CD4-positive, alpha-beta T cell treated with Interleukin-2 at 100 ng/mL for 4 hours (primary cell): ENCODE measurements around the gene SMARCD1.
A peak's percentile ranks its signal among the peaks of the same experiment; 100 is the strongest.
"Not testable (repeated sequence)": the region's sequence is repeated elsewhere in the genome, so short reads cannot be mapped to it uniquely, and the experiment has no call there.

Source experiments
- DNase-seq: peaks from one replicate; pipeline ENCODE4 v3.0.0-alpha.2; 2020; ENCODE audit warnings: low spot score

Gene SMARCD1

DNA sequence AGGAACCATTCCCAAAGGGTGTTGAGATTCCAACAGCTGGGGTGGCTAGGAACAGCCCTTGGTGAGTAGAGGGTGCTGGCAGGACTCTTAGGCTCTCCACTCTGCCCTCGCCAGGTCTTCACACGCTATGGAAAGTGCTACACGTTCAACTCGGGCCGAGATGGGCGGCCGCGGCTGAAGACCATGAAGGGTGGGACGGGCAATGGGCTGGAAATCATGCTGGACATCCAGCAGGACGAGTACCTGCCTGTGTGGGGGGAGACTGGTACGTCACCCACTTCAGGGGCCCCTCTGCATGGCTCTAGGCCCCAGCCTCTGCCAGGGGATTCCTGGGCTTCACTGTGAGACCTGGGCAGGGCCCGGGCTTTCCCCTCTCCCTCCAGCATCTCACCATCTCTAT is 8.0 kb upstream of the SMARCD1 start:
- no peak for DNase-seq

DNA sequence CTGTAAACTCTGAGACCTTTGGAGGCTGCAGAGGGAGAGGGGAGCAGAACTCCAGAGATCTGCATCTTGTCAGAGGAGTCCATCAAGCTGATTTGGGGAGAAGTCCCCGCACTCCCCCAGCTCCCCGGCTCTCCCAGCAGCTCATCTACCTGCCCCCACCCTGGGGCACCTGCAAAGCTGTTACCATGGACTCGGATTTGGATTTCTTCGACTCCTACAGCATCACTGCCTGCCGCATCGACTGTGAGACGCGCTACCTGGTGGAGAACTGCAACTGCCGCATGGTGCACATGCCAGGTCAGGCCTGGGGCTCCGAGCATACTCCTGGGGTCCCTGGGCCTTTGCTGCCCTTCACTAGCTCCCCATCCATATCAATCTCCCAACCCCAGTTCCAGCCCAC is 6.9 kb upstream of the SMARCD1 start:
- DNase-seq = no peak

DNA sequence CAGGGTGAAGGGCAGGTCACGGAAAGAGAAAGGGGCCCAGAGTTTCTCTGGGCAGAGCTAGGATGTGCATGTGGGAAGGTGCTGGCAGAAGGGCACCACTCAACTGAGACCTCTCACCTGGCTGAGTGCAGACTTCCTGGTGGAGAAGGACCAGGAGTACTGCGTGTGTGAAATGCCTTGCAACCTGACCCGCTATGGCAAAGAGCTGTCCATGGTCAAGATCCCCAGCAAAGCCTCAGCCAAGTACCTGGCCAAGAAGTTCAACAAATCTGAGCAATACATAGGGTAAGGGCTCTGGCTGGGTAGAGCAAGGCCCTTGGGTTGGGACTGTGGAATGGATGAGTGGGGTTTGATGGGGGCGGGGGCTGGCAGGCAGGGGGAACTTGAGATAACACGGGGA is 5.4 kb upstream of the SMARCD1 start:
- DNase-seq = no peak

DNA sequence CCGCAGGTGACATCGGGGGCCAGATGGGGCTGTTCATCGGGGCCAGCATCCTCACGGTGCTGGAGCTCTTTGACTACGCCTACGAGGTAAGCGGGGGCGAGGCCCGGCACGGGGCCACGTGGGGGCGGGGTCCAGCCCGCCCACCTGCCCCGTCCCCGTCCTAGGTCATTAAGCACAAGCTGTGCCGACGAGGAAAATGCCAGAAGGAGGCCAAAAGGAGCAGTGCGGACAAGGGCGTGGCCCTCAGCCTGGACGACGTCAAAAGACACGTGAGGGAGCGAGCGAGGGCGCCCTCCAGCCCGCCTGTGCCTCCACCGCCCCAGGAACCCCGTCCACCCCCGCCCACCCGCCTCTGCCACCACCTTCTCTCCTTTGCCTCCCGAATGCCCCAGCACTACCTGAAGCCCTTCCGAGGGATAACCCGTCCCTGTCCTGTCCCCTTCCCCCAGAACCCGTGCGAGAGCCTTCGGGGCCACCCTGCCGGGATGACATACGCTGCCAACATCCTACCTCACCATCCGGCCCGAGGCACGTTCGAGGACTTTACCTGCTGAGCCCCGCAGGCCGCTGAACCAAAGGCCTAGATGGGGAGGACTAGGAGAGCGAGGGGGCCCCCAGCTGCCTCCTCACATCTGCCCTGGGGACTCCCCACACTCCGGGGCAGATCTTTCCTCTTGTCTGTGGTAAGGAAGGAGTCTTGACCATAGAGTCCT is 3.9 kb upstream of the SMARCD1 start:
- no peak for DNase-seq

DNA sequence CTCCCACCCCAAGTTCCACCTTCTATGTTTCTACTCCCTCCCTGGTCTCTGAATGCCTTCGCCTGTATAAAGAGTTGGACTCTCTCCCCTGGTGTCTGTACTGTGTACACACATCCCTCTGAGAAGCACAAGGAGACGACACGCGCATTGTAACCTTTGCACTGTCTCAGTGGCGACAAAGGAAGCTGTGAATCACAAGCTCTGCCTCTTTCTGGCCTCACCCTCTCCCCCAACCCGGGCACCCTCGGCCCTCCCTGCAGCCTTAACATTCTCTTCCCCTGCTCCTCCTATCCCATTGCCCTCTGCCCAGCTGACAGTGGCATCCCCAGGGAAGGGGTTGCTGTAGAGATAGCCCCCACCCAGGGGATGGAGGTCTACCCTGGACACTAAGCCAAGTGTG is 2.5 kb upstream of the SMARCD1 start:
- DNase-seq = no peak

DNA sequence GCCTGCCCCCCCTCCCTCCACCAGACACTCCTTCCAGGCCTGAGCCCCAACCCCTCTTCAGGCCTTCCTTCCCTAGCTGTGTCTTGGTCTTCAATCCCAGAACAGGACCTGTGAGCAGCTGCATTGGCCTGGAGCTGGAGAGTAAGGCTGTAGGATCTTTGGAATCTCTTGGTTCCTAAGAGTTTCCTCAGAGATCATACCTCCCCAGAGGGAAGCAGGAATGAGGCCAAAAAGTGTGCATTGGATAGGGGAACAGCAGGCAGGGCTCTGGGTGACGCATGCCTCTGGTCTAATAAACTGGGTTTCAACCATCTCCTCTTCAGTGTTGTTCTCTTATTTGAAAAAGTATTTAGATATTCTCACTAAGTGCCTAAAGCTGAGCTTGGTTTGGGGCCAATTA is 1.8 kb upstream of the SMARCD1 start:
- DNase-seq = no peak

DNA sequence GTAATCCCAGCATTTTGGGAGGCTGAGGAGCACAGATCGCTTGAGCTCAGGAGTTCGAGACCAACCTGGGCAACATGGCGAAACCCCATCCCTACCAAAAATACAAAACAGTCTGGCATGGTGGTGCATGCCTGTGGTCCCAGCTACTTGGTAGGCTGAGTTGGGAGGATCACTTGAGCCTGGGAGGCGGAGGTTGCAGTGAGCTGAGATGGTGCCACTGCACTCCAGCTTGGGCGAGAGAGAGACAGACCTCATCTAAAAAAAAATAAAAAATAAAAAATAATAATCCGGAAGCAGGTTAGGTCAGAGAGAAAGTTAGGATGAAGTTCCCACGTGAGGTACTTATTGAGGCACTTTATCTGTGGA is 750 bp upstream of the SMARCD1 start:
- DNase-seq = not testable (repeated sequence)

DNA sequence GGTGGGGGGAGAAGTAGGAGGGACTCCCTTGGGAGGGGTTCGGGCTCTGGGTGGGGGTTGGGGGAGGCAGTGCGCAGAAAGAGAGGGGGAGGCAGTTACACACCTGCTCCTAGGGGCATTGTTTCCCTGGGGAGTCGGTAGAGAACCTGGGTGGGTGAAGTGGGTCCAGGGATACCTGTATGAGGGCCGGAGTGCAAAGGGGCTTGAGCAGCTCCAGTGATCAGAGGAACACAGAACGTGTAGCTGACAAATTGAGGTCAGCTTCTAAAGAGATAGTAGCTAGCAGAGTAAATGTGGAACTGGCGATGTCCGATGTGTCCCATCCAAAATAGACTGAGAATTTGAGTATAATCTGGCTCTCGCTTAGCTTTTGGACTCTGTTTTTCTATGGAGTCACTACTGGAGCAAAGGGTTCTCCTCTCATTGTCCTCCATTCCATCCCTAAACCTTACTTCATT is 502 bp downstream of the SMARCD1 start:
- no peak for DNase-seq

DNA sequence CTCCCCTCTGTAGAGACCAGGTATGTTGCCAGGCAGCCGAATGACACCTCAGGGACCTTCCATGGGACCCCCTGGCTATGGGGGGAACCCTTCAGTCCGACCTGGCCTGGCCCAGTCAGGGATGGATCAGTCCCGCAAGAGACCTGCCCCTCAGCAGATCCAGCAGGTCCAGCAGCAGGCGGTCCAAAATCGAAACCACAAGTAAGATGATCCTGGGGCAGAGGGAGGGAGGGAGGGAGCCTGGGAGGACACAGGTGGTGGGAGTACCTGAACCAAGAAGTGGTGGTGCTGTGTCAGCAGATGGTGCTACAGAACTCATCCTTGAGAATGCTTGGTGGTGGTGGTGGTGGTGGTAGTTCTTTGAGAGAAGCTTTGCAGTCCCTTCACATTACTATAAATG is 1.0 kb downstream of the SMARCD1 start:
- DNase-seq = no peak

DNA sequence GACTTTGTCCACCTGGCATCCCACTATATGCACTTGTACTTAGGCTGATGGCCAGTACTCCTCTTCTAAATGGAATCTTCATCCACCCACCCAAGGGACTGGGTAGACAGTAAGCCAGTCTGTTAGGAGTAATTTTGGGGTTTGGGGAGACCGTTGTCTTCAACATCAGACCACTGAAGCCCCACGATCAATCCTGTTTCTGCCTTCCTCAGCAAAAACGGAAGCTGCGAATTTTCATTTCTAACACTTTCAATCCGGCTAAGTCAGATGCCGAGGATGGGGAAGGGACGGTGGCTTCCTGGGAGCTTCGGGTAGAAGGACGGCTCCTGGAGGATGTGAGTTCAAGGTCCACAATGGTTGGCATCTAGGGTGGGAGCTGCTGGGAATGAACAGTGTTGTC is 2.0 kb downstream of the SMARCD1 start:
- DNase-seq = no peak

DNA sequence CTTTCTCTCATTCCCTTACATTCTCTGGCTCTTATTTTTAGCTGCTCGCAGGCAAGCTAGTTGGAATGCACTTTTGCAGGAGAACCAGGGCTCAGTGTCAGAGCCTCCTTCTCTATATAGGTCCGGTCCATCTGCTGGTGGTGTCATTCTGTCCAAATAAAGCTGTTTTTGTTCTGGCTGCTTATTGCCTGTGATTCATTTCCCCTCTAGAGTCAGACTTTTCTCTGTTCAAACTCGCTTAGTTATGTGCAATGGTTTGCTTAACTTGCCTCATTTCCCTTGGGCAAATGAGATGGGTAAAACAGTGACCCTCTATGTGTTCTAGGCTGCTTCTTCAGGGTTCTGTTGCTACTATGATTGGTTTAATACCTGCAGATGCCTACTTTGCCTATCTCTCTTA is 2.9 kb downstream of the SMARCD1 start:
- no peak for DNase-seq

DNA sequence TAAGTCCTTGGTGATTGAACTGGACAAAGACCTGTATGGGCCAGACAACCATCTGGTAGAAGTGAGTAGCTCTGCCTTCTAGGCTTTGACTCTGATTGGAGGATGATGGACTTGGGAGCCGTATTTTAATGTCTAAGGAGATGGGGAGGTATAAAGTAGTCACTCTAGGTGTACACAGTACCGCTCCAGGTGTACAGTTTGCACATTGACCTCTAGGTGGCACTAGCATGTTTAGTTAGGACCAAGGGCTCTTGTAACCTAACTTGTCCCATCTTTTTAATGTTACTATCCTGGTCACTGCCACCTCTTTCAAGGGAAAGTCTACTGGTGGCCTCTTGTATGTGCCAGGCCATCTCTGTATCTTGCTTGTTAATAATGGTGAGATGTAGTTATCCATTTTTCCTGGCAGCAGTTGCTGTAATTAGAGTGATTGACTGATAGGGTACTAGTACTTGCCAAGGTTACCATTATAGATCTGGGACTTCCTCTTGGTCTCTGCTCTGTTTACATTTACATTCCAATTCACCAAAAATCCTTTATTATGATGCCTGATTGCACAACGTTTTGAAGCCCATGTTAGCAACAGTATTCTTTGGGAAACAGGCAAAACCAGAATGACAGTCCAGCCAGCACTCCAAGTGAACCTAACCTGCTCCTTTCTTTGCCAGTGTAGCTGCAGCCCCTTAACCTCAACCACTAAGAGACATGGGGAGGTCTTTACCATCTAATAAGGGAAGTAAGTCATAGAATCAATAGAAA is 3.6 kb downstream of the SMARCD1 start:
- peak; percentile 75 for DNase-seq

DNA sequence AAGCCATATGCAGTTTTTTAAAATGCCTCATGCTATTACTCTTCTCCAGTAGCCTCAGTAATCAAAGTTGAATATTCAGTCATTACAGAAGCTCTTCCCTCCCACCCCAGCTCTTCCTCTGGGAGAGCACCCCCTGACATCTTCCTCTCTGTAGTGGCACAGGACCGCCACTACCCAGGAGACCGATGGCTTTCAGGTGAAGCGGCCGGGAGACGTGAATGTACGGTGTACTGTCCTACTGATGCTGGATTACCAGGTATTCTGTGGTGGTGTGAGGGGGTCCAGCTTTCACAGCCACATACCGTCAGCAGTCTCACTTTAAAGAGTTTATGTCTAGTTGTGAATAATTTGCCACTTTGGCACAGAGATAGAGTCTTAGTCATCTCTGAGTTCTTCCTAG is 4.6 kb downstream of the SMARCD1 start:
- DNase-seq = no peak

DNA sequence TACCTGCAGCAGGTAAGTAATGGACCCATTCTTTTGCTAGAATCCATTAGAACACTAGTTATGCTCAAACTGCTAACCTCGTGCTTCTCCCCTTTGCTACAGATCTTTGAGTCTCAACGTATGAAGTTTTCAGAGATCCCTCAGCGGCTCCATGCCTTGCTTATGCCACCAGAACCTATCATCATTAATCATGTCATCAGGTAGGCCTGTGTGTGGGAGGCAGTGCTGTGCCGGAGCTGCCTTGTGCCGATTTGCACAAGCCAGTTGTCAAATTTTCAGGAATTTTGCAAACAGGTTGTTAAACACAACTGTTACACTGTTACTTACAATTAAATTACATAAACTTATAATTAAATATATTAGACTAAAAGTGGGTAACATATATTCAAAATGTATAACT is 5.2 kb downstream of the SMARCD1 start:
- no peak for DNase-seq

DNA sequence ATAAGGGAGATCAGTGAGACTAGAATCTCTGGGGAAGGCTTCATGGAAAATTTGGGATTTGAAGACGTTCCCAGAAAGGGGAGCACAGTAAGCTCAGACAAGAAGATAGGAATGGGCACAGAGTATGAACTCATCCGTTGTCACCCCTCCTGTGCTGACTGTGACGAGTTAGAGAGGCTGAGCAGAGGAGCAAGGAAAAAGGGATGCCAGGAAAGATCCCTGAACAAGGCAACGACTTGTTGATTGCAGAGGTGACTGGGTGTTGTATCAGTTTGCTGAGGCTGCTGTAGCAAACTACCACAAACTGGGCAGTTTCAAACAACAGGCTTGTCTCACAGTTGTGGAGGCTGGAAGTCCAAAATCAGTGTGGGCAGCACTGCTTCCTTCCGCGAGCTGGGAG is 12.8 kb downstream of the SMARCD1 start:
- no peak for DNase-seq

DNA sequence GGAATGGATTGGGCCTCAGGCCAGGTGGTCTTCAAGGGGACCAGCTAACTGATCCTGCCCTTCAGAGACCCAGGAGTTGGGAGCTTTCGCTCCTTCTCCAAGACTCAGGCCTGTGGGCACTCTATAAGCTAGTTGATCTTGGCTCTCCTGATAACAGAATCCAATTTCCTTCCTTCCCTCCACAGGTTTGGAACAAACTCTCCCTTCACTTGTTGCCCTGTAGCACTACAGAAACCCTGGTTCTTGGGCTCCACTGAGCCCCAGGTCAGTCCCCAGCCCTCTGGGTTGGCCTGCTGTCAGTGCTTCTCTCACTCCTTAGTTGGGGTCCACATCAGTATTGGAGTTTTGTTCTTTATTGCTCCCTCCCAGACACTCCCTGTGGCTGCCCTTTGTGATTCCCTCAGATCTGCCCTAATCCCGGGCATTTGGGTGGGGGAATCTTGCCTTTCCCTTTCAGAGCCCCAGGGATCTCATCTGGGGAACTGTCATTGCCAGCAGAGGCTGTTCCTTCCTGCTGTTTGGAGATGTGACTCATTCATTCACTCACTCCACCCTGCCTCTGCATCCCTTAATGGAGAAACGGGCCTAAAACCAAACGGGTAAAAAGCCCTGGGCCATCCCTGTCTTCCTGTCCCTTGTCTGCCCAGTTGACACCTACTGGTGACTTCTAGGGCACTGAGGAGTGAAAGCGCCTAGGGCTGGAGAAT is 14.3 kb downstream of the SMARCD1 start:
- DNase-seq = no peak

DNA sequence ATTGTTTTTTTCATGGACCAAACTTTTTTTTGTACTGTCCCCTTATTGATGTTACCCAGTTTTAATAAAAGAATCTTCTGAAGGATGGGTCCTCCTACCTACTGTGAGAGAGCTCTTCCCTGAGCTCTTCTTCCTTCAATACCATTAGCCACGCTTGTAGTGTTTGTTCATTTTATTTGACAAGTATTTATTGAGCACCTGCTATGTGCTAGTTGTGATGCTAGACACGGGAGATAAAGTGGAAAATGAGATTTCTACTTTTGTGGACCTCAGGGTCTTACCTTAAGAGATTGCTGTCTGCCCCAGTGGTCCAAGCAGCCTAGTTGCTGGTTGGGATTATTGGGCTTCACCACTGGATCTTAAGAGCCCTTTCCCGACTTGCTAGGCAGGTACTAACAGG is 15.4 kb downstream of the SMARCD1 start:
- DNase-seq = no peak

DNA sequence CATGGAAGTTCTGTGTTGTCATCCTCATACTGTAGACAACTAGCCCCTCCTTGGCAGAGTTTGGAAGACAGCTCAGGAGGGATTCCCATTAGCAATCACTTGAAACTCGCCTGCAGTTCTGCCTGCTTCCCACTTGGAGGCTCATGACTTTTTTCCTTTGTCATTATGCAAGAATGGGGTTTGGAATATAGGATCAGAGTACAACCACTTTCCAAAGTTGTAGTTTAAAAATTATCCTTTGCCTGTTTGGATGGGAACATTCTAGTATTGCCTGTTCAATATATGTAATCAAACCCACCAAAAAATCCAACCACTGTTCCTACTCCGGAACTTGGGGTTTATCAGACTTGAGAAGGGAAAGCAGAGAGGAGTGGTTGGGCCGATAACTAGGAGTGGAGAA is 16.5 kb downstream of the SMARCD1 start:
- no peak for DNase-seq

DNA sequence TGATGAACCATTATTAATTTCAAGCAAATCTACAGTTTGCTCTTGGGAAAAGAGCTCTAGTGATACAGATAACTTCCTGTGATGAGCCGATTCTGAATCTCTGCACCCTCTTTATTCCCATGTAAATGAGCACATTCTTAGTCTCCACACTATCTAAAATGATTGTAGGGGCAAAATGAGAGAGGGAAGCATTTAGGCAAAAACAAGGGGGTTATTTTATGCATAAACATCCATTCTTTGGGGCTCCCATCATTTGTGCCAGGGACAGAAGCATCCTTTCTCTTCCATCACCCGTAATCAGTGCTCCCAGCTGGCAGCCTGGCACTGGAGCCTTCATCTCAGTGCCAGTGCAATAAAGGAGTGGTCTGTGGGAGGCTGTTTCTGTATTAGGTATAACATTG is 17.0 kb downstream of the SMARCD1 start:
- no peak for DNase-seq

DNA sequence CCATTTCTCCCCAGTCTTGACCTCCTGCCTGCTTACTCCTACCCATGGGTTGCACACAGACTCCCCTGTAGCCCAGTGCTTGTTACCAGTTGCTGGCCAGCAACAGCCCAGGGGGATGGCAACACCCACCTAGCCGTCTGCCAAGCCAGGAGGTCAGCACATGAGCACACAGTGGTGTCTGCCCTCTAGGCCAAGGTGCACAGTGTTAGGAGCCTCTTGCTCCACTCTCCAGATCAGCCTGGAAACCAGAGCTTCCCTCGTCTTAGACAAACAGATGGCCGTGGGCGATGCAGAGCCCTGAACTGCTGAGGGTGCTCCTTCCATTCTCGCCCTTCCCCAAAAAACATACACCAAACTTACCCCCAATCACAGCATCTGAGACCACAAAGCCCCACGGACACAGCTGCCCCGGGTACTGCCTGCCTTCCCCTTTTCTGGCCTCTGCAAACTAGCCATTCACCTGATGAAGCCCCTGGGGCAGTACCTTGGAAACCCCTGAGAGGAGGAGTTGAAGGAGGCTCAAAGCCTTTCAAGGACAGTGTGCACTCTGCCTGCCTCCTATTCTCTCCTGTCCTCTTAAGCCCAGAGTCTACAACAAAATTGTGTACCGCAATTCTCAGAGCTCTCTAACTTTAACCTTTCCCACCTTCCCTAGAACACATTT is 17.6 kb downstream of the SMARCD1 start:
- no peak for DNase-seq

DNA sequence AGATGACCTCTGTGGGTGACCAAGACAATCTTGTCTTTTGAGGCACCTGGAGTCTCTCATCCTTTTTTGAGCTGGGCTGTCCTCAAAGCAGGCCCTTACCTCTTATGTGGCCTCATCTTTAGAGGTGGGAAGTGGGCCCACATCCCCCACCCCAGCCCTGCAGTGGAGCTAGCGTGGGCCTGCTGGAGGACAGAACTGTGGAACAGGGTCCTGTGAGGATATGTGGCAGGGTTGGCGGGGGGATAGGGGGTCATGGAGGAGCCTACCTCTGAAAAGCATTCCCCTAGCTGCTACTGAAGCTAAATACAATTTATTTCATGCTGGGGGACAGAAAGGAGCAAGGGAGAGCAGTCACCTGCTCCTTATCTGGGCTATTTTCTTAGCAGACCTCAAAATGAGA is 18.2 kb downstream of the SMARCD1 start:
- DNase-seq = no peak

DNA sequence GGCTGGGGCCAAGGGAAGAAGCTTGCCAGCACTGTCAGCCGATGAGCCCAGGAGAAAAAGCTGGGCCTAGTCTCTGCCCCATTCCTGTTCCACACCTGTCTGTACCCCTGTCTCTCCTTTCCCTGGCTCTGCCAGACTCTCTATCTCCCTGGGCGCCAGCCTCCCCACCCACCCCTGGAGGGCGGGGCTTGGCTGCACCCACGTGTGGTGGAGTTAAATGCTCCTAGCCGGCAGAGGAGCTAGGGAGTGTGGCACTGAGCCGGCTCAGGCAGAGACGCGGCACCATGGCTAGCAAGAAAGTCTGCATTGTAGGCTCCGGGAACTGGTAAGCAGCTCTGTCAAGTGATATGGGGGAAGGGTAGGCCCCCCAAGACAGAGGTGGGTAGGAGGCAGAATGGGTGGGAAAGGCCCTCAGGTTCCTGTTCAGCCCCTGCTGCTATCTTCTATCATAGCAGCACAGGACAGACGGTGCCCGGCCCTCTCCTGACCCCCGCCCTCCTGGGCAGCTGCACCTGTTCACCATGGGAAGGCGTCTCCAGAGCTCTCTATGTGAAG is 18.7 kb downstream of the SMARCD1 start, which contains the start of gene GPD1:
GPD1 (plus strand) TSS at position 242 of the 555 bp plus-strand sequence; CDS start at position 285, 43 bp downstream.
- no peak for DNase-seq
